Liver (tissue), 3 donors: ENCODE data around the gene RETREG3.

ENCODE experiments used
- ATF3 ChIP-seq: IDR thresholded peaks from 2 replicates; pipeline ENCODE4 v1.6.1; 2016; ENCODE audit warnings: antibody characterized with exemption
- CTCF ChIP-seq: fragments of 150-350 bp; IDR thresholded peaks from 2 replicates; pipeline ENCODE4 v1.5.1; 2017; ENCODE audit warnings: improper control_type of control experiment, low read depth, low read length; ENCODE audit not compliant: missing input control
- GABPA ChIP-seq, 2 donors: IDR thresholded peaks in 1 of 2; conservative IDR thresholded peaks in 1 of 2; 2 replicates each; pipeline ENCODE4 v1.6.1; 2016; ENCODE audit warnings: antibody characterized with exemption in 2 of 2, mild to moderate bottlenecking in 1 of 2, moderate library complexity in 1 of 2
- HNF4A ChIP-seq, 2 donors: conservative IDR thresholded peaks; 2 replicates each; pipeline ENCODE4 v1.6.1; 2016; ENCODE audit warnings: antibody characterized with exemption in 2 of 2, mild to moderate bottlenecking in 2 of 2
- REST ChIP-seq: IDR thresholded peaks from 2 replicates; pipeline ENCODE4 v1.6.1; 2016; ENCODE audit warnings: antibody characterized with exemption, mild to moderate bottlenecking
- SP1 ChIP-seq: IDR thresholded peaks from 2 replicates; pipeline ENCODE4 v1.6.1; 2018; ENCODE audit warnings: antibody characterized with exemption, mild to moderate bottlenecking
- TAF1 ChIP-seq: conservative IDR thresholded peaks from 2 replicates; pipeline ENCODE4 v1.6.1; 2016; ENCODE audit warnings: antibody characterized with exemption, mild to moderate bottlenecking
- YY1 ChIP-seq: IDR thresholded peaks from 2 replicates; pipeline ENCODE4 v1.6.1; 2016; ENCODE audit warnings: antibody characterized with exemption, mild to moderate bottlenecking
- ZBTB33 ChIP-seq: IDR thresholded peaks from 2 replicates; pipeline ENCODE4 v1.6.1; 2016; ENCODE audit warnings: antibody characterized with exemption
- TF ChIP-seq, protein P1 (sequence below): IDR thresholded peaks from 2 replicates; pipeline ENCODE4 v1.6.1; 2016; ENCODE audit warnings: antibody characterized with exemption
- donor health status: healthy.
- donor health status: healthy.

- TF ChIP-seq TAF1: no peak
- TF ChIP-seq, protein P1, sequence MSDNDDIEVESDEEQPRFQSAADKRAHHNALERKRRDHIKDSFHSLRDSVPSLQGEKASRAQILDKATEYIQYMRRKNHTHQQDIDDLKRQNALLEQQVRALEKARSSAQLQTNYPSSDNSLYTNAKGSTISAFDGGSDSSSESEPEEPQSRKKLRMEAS: no peak
- no peak for TF ChIP-seq ATF3
- peak; percentile 38 for TF ChIP-seq CTCF
- TF ChIP-seq GABPA (IDR thresholded peaks at IDR 0.05 in 1 of 2, conservative IDR thresholded peaks at IDR 0.05 in 1 of 2): no peak
- no peak for TF ChIP-seq ZBTB33
- no peak for TF ChIP-seq HNF4A (conservative IDR thresholded peaks at IDR 0.05)
- no peak for TF ChIP-seq SP1
- TF ChIP-seq REST: no peak
- TF ChIP-seq YY1: no peak
Observed at GRCh38 chr17:42548070-42548837, 60.9 kb downstream of the RETREG3 start.
